Motor neuron (in vitro differentiated cells): ENCODE results near the gene SPTAN1. TPM values are rescaled to one million over a fixed set of nuclear protein-coding genes. Genes with fewer than 3 reads are reported as not detected.

Experiments used
- ATAC-seq, 8 experiments: fragments of 200-7000 bp; cut with Tn5 transposase; replicated peaks in 6 of 8; 2 replicates each; pipeline ENCODE4 v1.8.0; 2021; ENCODE audit warnings: mild to moderate bottlenecking in 8 of 8, moderate library complexity in 8 of 8
- H3K27ac ChIP-seq, 2 donors: fragments of 250-450 bp; sonication (Bioruptor Pico); 2 replicates each; pipeline ENCODE4 v1.9.0; 2021; ENCODE audit warnings: antibody characterized with exemption in 2 of 2, mild to moderate bottlenecking in 2 of 2, moderate library complexity in 1 of 2
- H3K4me1 ChIP-seq, 2 donors: fragments of 250-450 bp; sonication (Bioruptor Pico); replicated peaks in 1 of 2; 2 replicates each; pipeline ENCODE4 v1.6.1; 2021; ENCODE audit warnings: antibody characterized with exemption in 2 of 2, mild to moderate bottlenecking in 2 of 2, moderate library complexity in 1 of 2
- H3K4me3 ChIP-seq, 5 donors: fragments of 250-450 bp; sonication (Bioruptor Pico); 2 replicates each; pipeline ENCODE4 v1.9.0; 2021; ENCODE audit warnings: antibody characterized with exemption in 5 of 5, mild to moderate bottlenecking in 5 of 5, moderate library complexity in 4 of 5
- WGBS, 10 experiments: fragments of 450-650 bp; shearing (Covaris generic); methylation state at CpG; one replicate each; pipeline ENCODE4 v1.0.0; 2022; 5-methylcytosine and 5-hydroxymethylcytosine counted together
- in situ Hi-C, 9 experiments: fragments of 400-800 bp; cut with MboI; loops; one replicate each; pipeline ENCODE4 v1.15.0; 2021; ENCODE audit warnings: low sequenced_read_pairs in 9 of 9, low pct_unique_long_range_greater_than_20kb in 2 of 9; ENCODE audit not compliant: unreplicated experiment in 9 of 9
- total RNA-seq, 8 experiments: library from RNA; unstranded; fragments of 300-600 nt; gene quantifications; 2 replicates each; pipeline versions ENCODE4 v1.2.3 to v1.2.4, GENCODE V29; 2022

The SPTAN1 gene
- total RNA-seq, 8 experiments from 2014 or later: 195 to 680 (median 254) TPM

- Histone ChIP-seq H3K4me3 (no peak overlapping the region), H3K4me1 (no peaks in the 10 kb centered on the region), H3K27ac (no peak overlapping the region)
- in situ Hi-C loops: no loop called here
- WGBS, 10 experiments: 100% methylated on average over 1 to 3 of the region's 4 CpGs; no CpG with 5 or more reads in 4 of the 10 experiments
- no peak for ATAC-seq
Observed at GRCh38 chr9:128532581-128532980, 19.8 kb upstream of the SPTAN1 start.

GRCh38 chr9:128540634-128541360, 11.6 kb upstream of the SPTAN1 start:
- in situ Hi-C loops: no loop called here
- WGBS, 10 experiments: 50 to 100% (median 80%) methylated on average over 1 to 3 of the region's 3 CpGs; no CpG with 5 or more reads in 1 of the 10 experiments
- Histone ChIP-seq H3K4me3 (no peak overlapping the region), H3K4me1 (no peaks in the 10 kb centered on the region), H3K27ac (no peak overlapping the region)
- no peak for ATAC-seq

- H3K4me3 ChIP-seq: no peak overlapping the region
- ATAC-seq: no peak
- peaks cover 15 to 18% of the 10 kb centered on the region in 2 donors for H3K4me1 ChIP-seq
- no peak overlapping the region for H3K27ac ChIP-seq
- in situ Hi-C loops: no loop called here
- WGBS, 10 experiments: 0 to 100% (median 80%) methylated on average over 1 to 3 of the region's 3 CpGs; no CpG with 5 or more reads in 1 of the 10 experiments
Observed at GRCh38 chr9:128546504-128546903, 5.9 kb upstream of the SPTAN1 start.

GRCh38 chr9:128548876-128549275, 3.5 kb upstream of the SPTAN1 start:
- ATAC-seq: no peak
- in situ Hi-C loops: no loop called here
- H3K27ac ChIP-seq: no peak overlapping the region
- peaks cover 15 to 18% of the 10 kb centered on the region in 2 donors for H3K4me1 ChIP-seq
- 78 to 100% (median 93%) methylated on average over 1 to 7 of the region's 7 CpGs for WGBS, 10 experiments
- H3K4me3 ChIP-seq: no peak overlapping the region

GRCh38 chr9:128550226-128550625, 2.2 kb upstream of the SPTAN1 start:
- Histone ChIP-seq H3K27ac (peak overlapping the region; percentile 82 to 87), H3K4me1 (peaks cover 27 to 30% of the 10 kb centered on the region in 2 donors), H3K4me3 (peak overlapping the region in 1 of 5 donors; percentile 4)
- ATAC-seq: no peak
- in situ Hi-C loops: no loop called here
- 0 to 75% (median 63%) methylated on average over 1 to 2 of the region's 2 CpGs; no CpG with 5 or more reads in 7 of the 10 experiments for WGBS, 10 experiments

GRCh38 chr9:128550770-128551656, 1.4 kb upstream of the SPTAN1 start:
- 6 to 58% (median 29%) methylated on average over 2 to 10 of the region's 11 CpGs for WGBS, 10 experiments
- ATAC-seq: peak in 5 of 8 experiments; percentile 2 to 32 (median 6)
- H3K4me3 ChIP-seq: peak overlapping the region; percentile 74 to 97 (median 85)
- peak overlapping the region; percentile 82 to 87 for H3K27ac ChIP-seq
- H3K4me1 ChIP-seq: peaks cover 32 to 34% of the 10 kb centered on the region in 2 donors
- in situ Hi-C loops: no loop called here

GRCh38 chr9:128551657-128552152, 682 bp upstream of the SPTAN1 start:
- peaks cover 32 to 34% of the 10 kb centered on the region in 2 donors for H3K4me1 ChIP-seq
- peak overlapping the region; percentile 82 to 87 for H3K27ac ChIP-seq
- H3K4me3 ChIP-seq: peak overlapping the region; percentile 74 to 97 (median 85)
- ATAC-seq: no peak
- WGBS, 10 experiments: 0 to 9% (median 2%) methylated on average over 1 to 9 of the region's 22 CpGs; no CpG with 5 or more reads in 4 of the 10 experiments
- in situ Hi-C loops: no loop called here

GRCh38 chr9:128552744-128553440, 505 bp downstream of the SPTAN1 start:
- peak in 7 of 8 experiments; percentile 4 to 40 (median 30) for ATAC-seq
- peak overlapping the region; percentile 74 to 97 (median 85) for H3K4me3 ChIP-seq
- H3K4me1 ChIP-seq: peaks cover 32 to 35% of the 10 kb centered on the region in 2 donors
- H3K27ac ChIP-seq: peak overlapping the region; percentile 85 to 86
- in situ Hi-C loops: no loop called here
- 0% methylated on average over 1 to 13 of the region's 59 CpGs; no CpG with 5 or more reads in 2 of the 10 experiments for WGBS, 10 experiments

GRCh38 chr9:128553728-128554127, 1.3 kb downstream of the SPTAN1 start:
- WGBS, 10 experiments: 0 to 33% (median 13%) methylated on average over 1 to 6 of the region's 6 CpGs
- no peak for ATAC-seq
- Histone ChIP-seq H3K4me1 (peaks cover 38 to 43% of the 10 kb centered on the region in 2 donors), H3K27ac (no peak overlapping the region), H3K4me3 (peak overlapping the region; percentile 74 to 97 (median 85))
- in situ Hi-C loops: no loop called here

- in situ Hi-C loops: no loop called here
- WGBS, 10 experiments: 0 to 14% (median 0%) methylated on average over 1 to 5 of the region's 5 CpGs; no CpG with 5 or more reads in 2 of the 10 experiments
- peak overlapping the region; percentile 74 to 97 (median 85) for H3K4me3 ChIP-seq
- peaks cover 43 to 49% of the 10 kb centered on the region in 2 donors for H3K4me1 ChIP-seq
- peak in 4 of 8 experiments; percentile 2 to 32 (median 12) for ATAC-seq
- no peak overlapping the region for H3K27ac ChIP-seq
Observed at GRCh38 chr9:128554155-128554862, 1.9 kb downstream of the SPTAN1 start.

GRCh38 chr9:128555180-128555721, 2.9 kb downstream of the SPTAN1 start:
- ATAC-seq: no peak
- WGBS, 10 experiments: 0 to 44% (median 25%) methylated on average over 3 to 9 of the region's 9 CpGs
- Histone ChIP-seq H3K4me3 (peak overlapping the region in 4 of 5 donors; percentile 74 to 89 (median 82)), H3K4me1 (peaks cover 42 to 51% of the 10 kb centered on the region in 2 donors), H3K27ac (no peak overlapping the region)
- in situ Hi-C loops: no loop called here

GRCh38 chr9:128556276-128556675, 3.9 kb downstream of the SPTAN1 start:
- Histone ChIP-seq H3K27ac (no peak overlapping the region), H3K4me3 (no peak overlapping the region), H3K4me1 (peaks cover 32 to 41% of the 10 kb centered on the region in 2 donors)
- ATAC-seq: no peak
- 60 to 100% (median 94%) methylated on average over 1 to 2 of the region's 2 CpGs; no CpG with 5 or more reads in 1 of the 10 experiments for WGBS, 10 experiments
- in situ Hi-C loops: no loop called here
